Raji (cell line): ENCODE measurements around the gene CFAP99.

ENCODE experiments used
- POLR2A ChIP-seq: IDR thresholded peaks from 2 replicates; pipeline ENCODE4 v1.6.1; 2011; ENCODE audit warnings: low read depth, low read length, control low read depth; ENCODE audit not compliant: insufficient read depth

CFAP99 gene

GRCh38 chr4:2446656-2447564 lies 28.2 kb downstream of the CFAP99 start:
- no peak for TF ChIP-seq POLR2A

- TF ChIP-seq POLR2A, result no peak
These were observed 29.8 kb downstream of the CFAP99 start for GRCh38 chr4:2448589-2448988.

- no peak for TF ChIP-seq POLR2A
These were observed 30.3 kb downstream of the CFAP99 start for GRCh38 chr4:2449051-2449450.

GRCh38 chr4:2449511-2450392 lies 31.0 kb downstream of the CFAP99 start:
- no peak for TF ChIP-seq POLR2A

GRCh38 chr4:2450394-2451035 lies 31.8 kb downstream of the CFAP99 start:
- no peak for TF ChIP-seq POLR2A

- no peak for TF ChIP-seq POLR2A
These were observed 32.3 kb downstream of the CFAP99 start for GRCh38 chr4:2451036-2451520.

GRCh38 chr4:2451821-2452785 lies 33.3 kb downstream of the CFAP99 start:
- TF ChIP-seq POLR2A, result no peak

- TF ChIP-seq POLR2A, result no peak
These were observed 38.9 kb downstream of the CFAP99 start for GRCh38 chr4:2457481-2458295.

GRCh38 chr4:2458546-2459491 lies 40.1 kb downstream of the CFAP99 start:
- TF ChIP-seq POLR2A, result no peak

- no peak for TF ChIP-seq POLR2A
These were observed 41.0 kb downstream of the CFAP99 start for GRCh38 chr4:2459589-2460349.

- TF ChIP-seq POLR2A, result no peak
These were observed 42.6 kb downstream of the CFAP99 start for GRCh38 chr4:2461246-2461960.
